ENCODE measurements around the gene ANKRD61. TPM values are rescaled to one million over a fixed set of nuclear protein-coding genes. Genes with fewer than 3 reads are reported as not detected.
"Not testable (repeated sequence)": the region's sequence is repeated elsewhere in the genome, so short reads cannot be mapped to it uniquely, and the experiment has no call there.

ANKRD61 gene
- total RNA-seq, 2 experiments from 2014 or later, result not detected

- H3K4me1 Mint-ChIP-seq (ENCODE audit: low read depth), result no peaks in the 10 kb centered on the region
- ATAC-seq (ENCODE audit: poor library complexity), result no peak
- no peak overlapping the region for H3K4me3 ChIP-seq (ENCODE audit: low read length)
- no peaks in the 10 kb centered on the region for H3K9me3 ChIP-seq (ENCODE audit: control insufficient read depth in 1 of 2, insufficient read depth in 1 of 2, low read length in 2 of 2)
- no peaks in the 10 kb centered on the region for H3K9me3 Mint-ChIP-seq
- ChIA-PET POLR2A (no interaction called here), CTCF (no interaction called here)
- H3K27ac ChIP-seq (ENCODE audit: low read depth in 1 of 2, low read length in 2 of 2), result no peak overlapping the region
- H3K27me3 ChIP-seq (ENCODE audit: control insufficient read depth in 1 of 2, insufficient read depth in 2 of 2, low read length in 2 of 2), result no peaks in the 10 kb centered on the region
- no peaks in the 10 kb centered on the region for H3K27me3 Mint-ChIP-seq
- H3K36me3 Mint-ChIP-seq (ENCODE audit: low read depth), result peaks cover 83% of the 10 kb centered on the region
- H3K36me3 ChIP-seq (ENCODE audit: insufficient read depth, low read length), result peaks cover 71% of the 10 kb centered on the region
- H3K4me3 Mint-ChIP-seq, result no peak overlapping the region
- peak overlapping the region; percentile 39 for H3K27ac Mint-ChIP-seq
- no peak for TF ChIP-seq CTCF (IDR thresholded peaks at IDR 0.05)
- intact Hi-C loops (cut with DNase I, micrococcal nuclease), result no loop called here
- no peak for DNase-seq
- peaks cover 3% of the 10 kb centered on the region for H3K4me1 ChIP-seq (ENCODE audit: insufficient read depth, low read length)
Measured at GRCh38 chr7:6035686-6036085, 4.5 kb downstream of the ANKRD61 start.

GRCh38 chr7:6049780-6050179 is 18.6 kb downstream of the ANKRD61 start:
- intact Hi-C loops (cut with DNase I, micrococcal nuclease), result no loop called here
- ATAC-seq (ENCODE audit: poor library complexity) (no peak), DNase-seq (no peak)
- no peak for TF ChIP-seq CTCF (IDR thresholded peaks at IDR 0.05)
- no peaks in the 10 kb centered on the region for H3K27me3 Mint-ChIP-seq
- ChIA-PET CTCF (no interaction called here), POLR2A (no interaction called here)
- H3K36me3 Mint-ChIP-seq (ENCODE audit: low read depth), result peaks cover 60% of the 10 kb centered on the region
- H3K4me3 Mint-ChIP-seq, result no peak overlapping the region
- H3K27ac Mint-ChIP-seq, result no peak overlapping the region
- peaks cover 56% of the 10 kb centered on the region for H3K36me3 ChIP-seq (ENCODE audit: insufficient read depth, low read length)
- H3K4me3 ChIP-seq (ENCODE audit: low read length), result no peak overlapping the region
- H3K9me3 ChIP-seq (ENCODE audit: control insufficient read depth in 1 of 2, insufficient read depth in 1 of 2, low read length in 2 of 2), result no peaks in the 10 kb centered on the region
- no peaks in the 10 kb centered on the region for H3K4me1 Mint-ChIP-seq (ENCODE audit: low read depth)
- no peaks in the 10 kb centered on the region for H3K27me3 ChIP-seq (ENCODE audit: control insufficient read depth in 1 of 2, insufficient read depth in 2 of 2, low read length in 2 of 2)
- no peak overlapping the region for H3K27ac ChIP-seq (ENCODE audit: low read depth in 1 of 2, low read length in 2 of 2)
- H3K9me3 Mint-ChIP-seq, result no peaks in the 10 kb centered on the region
- peaks cover 3% of the 10 kb centered on the region for H3K4me1 ChIP-seq (ENCODE audit: insufficient read depth, low read length)

GRCh38 chr7:6051185-6051584 is 20.0 kb downstream of the ANKRD61 start:
- H3K27me3 ChIP-seq (ENCODE audit: control insufficient read depth in 1 of 2, insufficient read depth in 2 of 2, low read length in 2 of 2); H3K27me3 Mint-ChIP-seq; H3K4me3 Mint-ChIP-seq; H3K4me3 ChIP-seq (ENCODE audit: low read length); H3K4me1 Mint-ChIP-seq (ENCODE audit: low read depth); H3K27ac ChIP-seq (ENCODE audit: low read depth in 1 of 2, low read length in 2 of 2); H3K4me1 ChIP-seq (ENCODE audit: insufficient read depth, low read length); H3K9me3 Mint-ChIP-seq; intact Hi-C loops (cut with DNase I, micrococcal nuclease); CTCF ChIA-PET; DNase-seq; H3K27ac Mint-ChIP-seq; ATAC-seq (ENCODE audit: poor library complexity); H3K9me3 ChIP-seq (ENCODE audit: control insufficient read depth in 1 of 2, insufficient read depth in 1 of 2, low read length in 2 of 2): not testable (repeated sequence)
- POLR2A ChIA-PET, result interaction anchor here (0.8 kb wide), 1 partner anchor 27 kb away, joined by 3 read pairs; no protein-coding TSS in a partner anchor
- H3K36me3 ChIP-seq (ENCODE audit: insufficient read depth, low read length), result peaks cover 52% of the 10 kb centered on the region
- peaks cover 50% of the 10 kb centered on the region for H3K36me3 Mint-ChIP-seq (ENCODE audit: low read depth)

GRCh38 chr7:6056616-6057015 is 25.4 kb downstream of the ANKRD61 start:
- ChIA-PET POLR2A (interaction anchor here (0.6 to 0.9 kb wide), 2 partner anchors 36 to 47 kb away, joined by 3 to 4 read pairs; partner anchors contain the start of genes AIMP2 and PMS2), CTCF (interaction anchor here (0.6 kb wide), 1 partner anchor 61 kb away, joined by 3 read pairs; no protein-coding TSS in a partner anchor)
- Histone ChIP-seq H3K27me3 (ENCODE audit: control insufficient read depth in 1 of 2, insufficient read depth in 2 of 2, low read length in 2 of 2) (no peaks in the 10 kb centered on the region), H3K4me1 (ENCODE audit: insufficient read depth, low read length) (peaks cover 28% of the 10 kb centered on the region), H3K4me3 (ENCODE audit: low read length) (no peak overlapping the region), H3K27ac (ENCODE audit: low read depth in 1 of 2, low read length in 2 of 2) (no peak overlapping the region), H3K36me3 (ENCODE audit: insufficient read depth, low read length) (peaks cover 17% of the 10 kb centered on the region), H3K9me3 (ENCODE audit: control insufficient read depth in 1 of 2, insufficient read depth in 1 of 2, low read length in 2 of 2) (no peaks in the 10 kb centered on the region)
- H3K9me3 Mint-ChIP-seq, result no peaks in the 10 kb centered on the region
- H3K36me3 Mint-ChIP-seq (ENCODE audit: low read depth), result peaks cover 27% of the 10 kb centered on the region
- H3K4me1 Mint-ChIP-seq (ENCODE audit: low read depth), result peaks cover 27% of the 10 kb centered on the region
- H3K4me3 Mint-ChIP-seq, result peak overlapping the region; percentile 31
- TF ChIP-seq CTCF (IDR thresholded peaks at IDR 0.05), result no peak
- intact Hi-C loops (cut with DNase I, micrococcal nuclease), result no loop called here
- no peaks in the 10 kb centered on the region for H3K27me3 Mint-ChIP-seq
- no peak overlapping the region for H3K27ac Mint-ChIP-seq
- ATAC-seq (ENCODE audit: poor library complexity), result no peak
- DNase-seq, result no peak

Measured in CD4-positive, alpha-beta T cell (primary cell).